GM21360 (cell line): Measurements from ENCODE around the gene GMIP.

Source experiments
- ATAC-seq: cut with Tn5 transposase; IDR thresholded peaks from one replicate; pipeline ENCODE4 v1.9.1; 2021; ENCODE audit warnings: mild to moderate bottlenecking, moderate library complexity; ENCODE audit not compliant: unreplicated experiment

GMIP gene

DNA sequence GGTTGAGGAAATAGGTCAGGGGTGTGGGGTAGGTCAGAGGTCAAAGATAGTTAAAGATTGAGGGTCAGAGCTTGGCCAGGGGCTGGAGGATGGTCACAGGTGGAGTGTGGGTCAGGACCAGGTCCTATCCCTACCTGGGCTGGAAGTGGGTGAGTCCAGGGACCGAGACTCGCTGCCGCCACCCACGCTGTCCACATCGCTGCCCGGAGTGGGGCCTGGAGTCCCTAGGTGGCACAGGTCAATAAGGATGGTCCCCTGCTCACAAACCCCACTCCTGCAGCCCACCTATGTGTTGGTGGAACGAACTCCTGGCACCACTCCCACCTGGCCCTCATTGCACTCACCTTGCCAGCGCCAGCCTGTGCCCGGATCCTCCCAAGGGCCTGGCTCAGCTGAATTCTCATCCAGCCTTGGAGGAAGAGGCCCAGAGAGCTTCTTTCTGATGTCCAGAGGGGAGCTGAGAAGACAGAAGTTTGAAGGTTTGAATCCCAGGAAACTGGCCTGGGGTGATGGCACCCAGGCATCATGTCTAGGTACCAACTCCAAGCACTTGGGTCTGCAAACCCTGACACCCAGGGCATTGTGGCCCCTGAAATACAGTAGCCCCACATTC lies 6.8 kb downstream of the GMIP start:
- no peak for ATAC-seq

DNA sequence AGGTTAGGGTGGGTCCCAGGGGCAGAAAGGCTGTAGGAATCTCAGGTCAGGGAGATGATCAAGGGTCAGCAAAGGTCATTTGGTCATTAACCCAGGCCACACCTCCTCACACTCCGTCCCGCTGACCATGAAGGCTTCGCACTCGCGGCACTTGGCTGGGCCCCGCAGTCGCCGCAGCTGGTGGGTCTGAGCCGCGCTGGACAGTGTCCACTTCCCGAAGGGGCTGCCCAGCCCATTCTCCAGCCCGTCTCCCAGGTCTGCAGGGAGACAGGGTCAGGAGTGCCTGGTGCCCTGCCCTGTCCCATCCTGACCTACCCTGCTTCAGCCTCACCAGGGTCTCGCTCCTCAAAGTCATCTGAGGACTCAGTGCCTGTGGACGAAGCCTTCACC lies 8.1 kb downstream of the GMIP start:
- ATAC-seq = no peak

DNA sequence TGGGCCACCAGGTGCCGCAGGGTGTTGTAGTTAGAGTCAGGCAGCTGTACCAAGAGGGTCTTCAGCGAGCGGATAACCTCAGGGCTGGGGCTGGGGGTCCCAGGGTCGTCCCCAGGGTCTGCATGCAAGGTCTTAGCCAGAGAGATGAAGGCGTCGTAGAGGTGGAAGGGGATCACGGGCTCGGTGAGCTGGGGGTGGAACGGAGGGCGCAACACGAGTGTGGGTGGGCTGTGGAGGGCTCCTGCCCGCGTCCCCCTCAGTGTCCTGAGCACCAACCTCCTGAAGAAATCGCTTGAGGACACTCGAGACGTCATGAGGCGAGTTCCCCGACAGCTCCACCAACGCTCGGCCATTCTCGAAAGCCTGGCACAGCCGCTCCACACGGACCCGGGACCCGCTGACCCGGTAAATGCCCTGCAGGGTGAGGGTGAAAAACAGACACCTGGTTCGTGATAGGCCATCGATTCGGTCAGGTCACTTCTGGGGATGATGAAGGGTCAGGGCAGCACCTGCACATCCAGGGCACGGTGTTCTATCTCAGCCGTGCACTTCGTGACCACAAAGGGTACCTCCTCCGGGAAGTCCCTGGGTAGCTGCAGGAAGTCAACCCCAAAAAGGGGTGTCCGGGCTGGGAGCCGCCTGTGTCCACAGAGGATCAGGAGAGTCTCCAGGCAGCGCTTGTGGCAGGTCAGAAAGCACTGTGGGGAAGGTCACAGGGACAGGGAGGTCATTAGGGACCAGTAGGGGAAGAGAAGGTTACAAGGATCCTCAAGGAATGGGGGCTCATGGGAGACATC lies 8.7 kb downstream of the GMIP start:
- no peak for ATAC-seq

DNA sequence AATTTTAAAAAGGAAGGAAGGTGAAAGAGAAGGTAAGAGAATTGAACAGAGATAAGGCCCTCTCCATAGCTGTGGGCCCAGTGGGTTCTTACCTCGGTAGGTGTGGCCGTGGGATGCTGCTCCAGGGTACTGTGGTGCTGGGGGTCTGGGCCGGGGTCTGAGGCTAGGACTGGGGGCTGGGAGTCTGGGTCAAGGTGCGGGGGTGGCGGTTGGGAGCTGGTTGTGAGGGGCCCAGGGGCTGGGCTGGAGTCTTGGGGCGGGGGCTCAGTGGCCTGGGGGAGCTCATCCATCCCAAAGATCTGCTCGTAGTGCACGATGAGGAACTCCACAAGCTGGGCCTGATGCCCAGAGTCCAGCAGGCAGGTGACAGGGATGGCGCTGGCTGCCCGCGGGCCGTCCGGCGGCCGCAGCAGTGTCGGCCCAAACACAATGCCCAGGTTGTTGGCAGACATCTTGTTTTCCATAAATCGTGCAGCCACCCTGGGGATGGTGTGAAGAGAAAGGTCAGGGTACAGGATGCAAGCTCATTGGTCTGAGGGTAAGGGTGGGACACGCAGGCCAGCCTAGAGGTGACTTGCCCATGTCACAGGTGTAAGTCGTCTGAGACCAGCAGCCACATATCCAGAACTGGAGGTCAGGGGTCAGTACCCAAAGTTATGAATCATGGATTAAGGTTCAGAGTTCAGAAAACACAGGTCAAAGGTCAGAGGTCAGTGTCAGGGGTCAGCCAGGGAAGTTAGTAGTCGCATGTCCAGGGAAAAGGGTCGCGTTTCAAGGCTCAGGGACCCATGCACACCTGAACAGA lies 9.5 kb downstream of the GMIP start:
- ATAC-seq = no peak

DNA sequence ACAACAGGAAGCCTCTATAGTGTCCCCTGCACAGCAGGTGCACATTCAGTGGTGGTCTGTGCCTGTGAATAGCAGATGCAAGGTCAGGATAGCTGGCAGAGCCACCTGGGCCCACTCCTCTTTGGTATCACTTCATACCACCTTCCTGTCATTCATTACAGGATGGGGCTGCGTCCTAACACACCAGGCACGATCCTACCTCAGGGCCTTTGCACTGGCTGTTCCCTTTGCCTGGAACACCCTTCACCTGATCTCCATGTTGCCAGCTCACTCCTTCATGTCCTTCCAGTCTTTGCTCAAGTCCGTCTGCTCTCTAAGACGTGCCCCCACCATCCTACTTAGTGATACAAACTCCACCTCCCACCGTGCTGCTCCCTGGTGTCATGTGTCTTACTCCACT lies 10.8 kb downstream of the GMIP start:
- no peak for ATAC-seq

DNA sequence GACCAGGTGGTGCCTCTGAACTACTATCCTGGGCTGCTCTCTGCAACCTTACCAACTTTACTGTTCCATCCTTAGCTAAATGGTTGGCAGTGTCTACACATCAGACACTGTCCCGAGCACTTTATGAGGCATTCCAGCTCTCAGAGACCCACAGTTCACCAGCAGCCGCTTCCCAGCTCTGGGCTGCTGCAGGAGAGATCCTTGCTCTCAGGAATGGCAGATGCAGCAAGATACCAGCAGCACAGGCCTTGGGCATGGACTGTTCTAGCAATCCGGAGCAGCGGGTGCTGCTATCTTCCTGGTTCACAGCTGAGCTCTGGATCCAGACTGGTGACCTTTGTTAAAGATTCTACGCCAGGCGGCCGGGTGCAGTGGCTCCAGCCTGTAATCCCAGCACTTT lies 12.1 kb downstream of the GMIP start:
- no peak for ATAC-seq

DNA sequence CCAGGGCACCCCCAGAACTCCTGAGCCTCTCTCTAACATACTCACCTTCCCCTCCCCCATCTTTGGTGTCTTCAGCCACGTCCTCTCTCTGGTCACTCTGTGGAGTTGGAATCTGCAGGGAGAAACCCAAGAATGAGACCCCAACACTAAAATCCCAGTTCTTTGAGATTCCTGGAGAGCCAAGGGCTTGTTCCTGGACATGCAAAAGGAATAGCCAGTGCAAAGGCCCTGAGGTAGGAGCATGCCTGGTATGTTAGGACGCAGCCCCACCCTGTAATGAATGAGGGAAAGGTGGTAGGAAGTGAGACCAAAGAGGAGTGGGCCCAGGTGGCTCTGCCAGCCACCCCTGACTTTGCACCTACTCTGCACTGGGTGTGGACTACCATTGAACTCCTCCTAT lies 13.0 kb downstream of the GMIP start:
- no peak for ATAC-seq

DNA sequence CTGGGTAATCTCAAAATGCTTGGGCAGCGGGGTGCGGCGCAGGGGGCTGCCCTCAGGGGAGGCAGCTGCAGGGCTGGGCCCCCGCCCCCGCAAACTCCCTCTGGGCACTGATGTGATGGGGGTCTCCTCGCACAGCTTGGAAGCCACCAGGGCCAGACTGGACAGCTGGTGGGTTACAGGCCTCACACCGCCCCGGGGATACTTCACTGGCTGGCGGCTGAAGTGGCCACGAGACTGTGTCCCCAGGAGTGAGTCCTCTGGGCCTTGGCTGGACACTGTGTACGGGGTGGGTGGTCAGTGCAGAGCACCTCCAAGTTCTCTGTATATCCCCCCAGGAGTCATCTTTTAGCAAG lies 13.4 kb downstream of the GMIP start:
- no peak for ATAC-seq

DNA sequence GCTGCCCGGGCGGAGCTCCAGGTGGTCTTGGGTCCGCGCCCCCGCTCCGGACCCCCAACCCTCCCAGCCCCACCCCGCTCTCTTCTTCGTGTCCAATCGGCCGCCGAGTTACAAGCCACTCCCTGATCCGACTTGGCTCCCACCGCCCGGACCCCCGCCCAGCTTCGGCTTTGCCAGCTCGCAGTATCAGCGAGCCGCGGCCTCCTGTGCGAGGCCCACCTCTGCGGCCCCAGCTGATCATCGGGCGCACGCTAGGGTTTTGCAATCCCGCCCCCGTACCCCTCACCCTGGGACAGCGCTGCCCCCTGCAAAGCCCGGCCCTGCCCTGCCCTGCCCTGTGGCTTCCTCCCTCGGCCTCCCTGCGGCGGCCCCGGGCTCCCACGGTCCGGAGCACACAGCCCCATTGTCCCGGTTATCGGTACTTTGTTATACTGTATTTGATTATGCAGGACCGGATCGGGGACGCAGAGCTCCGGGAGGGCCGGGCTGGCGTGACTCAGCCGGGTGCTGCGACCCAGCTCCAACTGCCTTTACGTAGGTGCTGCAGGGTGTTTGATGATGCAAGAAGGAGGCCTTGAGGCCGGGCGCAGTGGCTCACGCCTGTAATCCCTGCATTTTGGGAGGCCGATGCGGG lies 14.8 kb downstream of the GMIP start:
- ATAC-seq = no peak

DNA sequence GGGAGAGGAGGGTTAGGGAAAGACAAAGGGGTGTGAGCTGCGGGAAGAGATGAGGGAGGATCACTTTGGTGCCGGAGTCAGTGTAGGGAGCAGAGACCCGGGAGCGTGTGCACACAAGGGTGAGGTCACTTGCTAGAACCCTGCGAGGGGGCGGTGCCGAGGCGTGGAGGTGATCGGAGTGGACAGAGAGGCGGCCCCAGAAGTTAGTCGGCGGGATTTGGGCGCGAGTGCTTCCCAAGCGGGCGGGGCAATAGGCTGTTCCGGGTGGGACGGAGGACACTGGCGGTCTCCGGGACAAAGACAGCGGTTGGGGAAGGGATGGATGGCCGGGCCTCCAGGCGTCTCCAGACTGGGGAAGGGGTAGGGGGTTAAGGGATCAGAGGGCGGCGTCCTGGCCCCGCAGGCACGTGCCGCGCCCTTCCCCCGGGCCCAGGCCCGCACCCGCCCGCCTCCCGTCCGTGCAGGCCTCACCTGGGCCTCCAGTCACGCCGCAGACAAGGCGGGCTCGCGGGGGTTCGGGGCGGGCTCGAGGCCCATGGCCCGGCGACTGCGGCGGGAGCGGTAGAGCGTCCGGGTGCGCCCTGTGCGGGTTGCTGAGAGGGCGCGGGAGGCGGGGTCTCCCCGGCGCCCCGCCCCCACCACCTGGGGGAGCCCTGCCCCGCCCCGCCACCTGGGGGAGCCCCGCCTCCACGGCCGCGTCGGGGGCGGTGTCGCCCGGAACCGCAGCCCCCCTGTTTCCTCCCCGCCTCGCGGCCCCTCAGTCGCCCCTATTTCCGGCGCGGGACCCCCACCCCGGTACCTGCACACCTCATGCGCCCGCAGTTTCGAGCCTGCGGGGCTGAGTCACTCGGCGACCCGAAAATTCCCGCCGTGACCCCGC lies 15.6 kb downstream of the GMIP start, which contains the start of gene LPAR2:
LPAR2 (minus strand) TSS at position 600 of the 880 bp plus-strand sequence. CDS start 945 bp downstream, outside the sequence.
- peak; percentile 57 for ATAC-seq

DNA sequence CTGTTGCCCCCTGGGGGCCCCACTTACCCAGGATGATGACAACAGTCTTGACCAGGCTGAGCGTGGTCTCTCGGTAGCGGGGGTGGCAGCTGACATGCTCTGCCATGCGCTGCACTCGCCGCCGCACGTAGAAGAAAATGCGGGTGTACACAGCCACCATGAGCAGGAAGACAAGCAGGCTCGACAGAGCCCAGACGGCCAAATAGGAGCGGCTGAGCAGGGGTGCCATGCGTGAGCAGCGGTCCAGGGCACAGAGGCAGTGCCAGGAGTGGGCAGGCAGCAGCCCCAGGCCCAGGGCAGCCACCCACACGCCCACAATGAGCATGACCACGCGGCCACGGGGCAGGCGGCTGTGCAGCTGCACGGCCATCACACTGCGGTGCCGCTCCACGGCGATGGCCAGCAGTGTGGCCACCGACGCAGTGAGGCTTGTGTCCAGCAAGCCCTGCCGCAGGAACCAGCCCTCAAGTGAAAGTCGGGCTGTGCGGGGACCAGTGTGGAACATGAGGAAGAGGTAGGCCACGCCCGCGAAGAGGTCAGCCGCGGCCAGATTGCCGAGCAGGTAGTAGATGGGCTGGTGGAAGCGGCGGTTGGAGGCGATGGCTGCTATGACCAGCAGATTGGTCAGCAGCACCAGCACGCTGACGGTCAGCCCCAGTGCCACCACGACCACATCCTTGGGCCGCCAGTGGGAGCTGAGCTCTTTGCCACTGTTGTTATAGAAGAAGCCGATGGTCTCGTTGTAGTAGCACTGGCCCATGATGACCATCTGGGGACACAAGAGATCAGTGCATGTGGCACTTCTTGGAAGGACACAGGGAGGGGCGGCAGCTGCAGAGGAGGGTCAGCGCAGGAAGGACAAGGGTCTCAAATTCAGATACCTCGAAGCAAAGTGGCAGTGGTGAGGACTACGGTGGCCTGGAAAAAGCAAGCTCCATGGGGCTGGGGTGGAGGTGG lies 16.7 kb downstream of the GMIP start:
- ATAC-seq = no peak

DNA sequence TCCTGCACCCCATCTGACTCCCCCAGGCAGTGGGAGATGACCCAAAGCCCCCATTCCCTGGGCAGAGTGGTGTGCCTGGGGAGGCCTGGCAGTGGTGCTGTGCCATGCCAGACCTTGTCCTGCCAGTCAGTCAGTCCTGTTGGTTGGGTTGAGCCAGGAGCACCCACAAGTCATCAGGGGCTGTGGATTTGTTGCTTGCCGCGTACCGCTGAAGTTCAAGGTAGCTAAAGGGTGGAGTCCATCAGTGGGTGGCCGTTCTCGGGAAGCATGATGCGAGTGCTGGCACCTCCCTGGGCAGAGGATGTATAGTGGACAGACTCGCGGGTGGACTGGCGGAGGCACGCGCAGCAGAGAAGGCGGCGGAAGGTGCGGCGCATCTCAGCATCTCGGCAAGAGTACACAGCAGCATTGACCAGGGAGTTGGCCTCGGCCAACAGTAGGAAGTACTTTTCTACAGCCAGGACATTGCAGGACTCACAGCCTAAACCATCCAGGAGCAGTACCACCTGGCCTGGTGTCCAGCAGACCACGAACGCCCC lies 19.4 kb downstream of the GMIP start:
- ATAC-seq = no peak

DNA sequence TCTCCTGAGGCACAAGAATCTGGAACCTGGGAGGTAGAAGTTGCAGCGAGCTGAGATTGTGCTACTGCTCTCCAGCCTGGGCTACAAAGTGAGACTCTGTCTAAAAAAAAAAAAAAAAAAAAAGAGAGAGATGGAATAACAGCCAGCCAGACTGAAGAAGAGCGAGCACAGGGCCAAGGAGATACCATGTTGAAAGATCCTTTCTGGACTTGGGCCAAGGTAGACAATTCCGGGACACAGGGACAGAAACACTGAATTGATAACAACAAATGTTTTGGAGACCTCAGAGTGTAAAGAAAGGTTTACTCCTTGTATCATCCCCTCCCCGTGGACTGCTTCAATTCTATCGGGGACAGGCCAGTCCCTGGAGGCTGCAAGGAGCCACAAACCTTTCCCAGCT lies 20.1 kb downstream of the GMIP start:
- ATAC-seq = no peak

DNA sequence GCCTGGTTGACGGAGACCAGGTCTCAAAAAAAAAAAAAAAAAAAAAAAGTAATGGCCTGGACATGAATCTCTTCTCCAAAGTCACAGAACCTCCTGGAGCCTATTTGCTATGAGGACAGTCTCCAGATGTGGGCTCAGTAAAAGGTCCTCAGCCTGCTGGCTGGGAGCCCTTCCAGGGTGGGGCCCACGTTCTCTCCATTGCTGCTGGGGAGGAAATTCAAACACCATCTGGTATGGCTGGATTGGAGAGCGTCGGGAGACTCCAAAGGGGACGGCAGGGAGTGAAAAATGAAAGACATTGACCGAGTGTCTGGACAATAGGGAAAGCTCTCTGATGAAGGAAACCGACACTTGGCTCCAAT lies 23.6 kb downstream of the GMIP start:
- ATAC-seq = no peak

DNA sequence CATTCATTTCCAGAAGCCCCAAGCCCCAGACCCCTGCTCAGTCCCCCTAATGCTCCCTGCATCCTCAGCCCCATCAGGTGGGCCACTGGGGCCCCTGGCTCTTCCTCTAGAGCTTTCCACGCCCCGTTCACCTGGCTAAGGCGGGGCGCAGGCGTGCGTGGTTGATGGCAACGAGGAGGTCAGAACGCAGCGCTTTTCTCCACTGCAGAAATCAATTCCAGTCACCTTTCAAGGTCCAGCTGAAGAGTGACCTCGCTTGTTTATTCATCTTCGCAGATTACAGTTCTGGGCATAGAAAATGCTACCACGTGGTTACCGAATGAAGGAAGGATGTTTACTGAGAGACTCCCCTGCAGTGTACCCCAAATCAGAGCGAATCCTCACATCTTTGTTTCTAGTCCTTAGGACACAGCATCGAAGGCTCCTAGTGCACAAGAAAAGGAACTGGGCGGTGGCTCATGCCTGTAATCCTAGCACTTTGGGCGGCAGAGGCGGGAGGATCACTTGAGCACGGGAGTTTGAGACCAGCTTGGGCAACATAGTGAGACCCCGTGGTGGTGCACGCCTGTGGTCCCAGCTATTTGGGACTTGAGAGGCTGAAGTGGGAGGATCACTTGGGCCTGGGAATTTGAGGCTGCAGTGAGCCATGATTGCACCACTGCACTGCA lies 24.1 kb downstream of the GMIP start:
- ATAC-seq = no peak

DNA sequence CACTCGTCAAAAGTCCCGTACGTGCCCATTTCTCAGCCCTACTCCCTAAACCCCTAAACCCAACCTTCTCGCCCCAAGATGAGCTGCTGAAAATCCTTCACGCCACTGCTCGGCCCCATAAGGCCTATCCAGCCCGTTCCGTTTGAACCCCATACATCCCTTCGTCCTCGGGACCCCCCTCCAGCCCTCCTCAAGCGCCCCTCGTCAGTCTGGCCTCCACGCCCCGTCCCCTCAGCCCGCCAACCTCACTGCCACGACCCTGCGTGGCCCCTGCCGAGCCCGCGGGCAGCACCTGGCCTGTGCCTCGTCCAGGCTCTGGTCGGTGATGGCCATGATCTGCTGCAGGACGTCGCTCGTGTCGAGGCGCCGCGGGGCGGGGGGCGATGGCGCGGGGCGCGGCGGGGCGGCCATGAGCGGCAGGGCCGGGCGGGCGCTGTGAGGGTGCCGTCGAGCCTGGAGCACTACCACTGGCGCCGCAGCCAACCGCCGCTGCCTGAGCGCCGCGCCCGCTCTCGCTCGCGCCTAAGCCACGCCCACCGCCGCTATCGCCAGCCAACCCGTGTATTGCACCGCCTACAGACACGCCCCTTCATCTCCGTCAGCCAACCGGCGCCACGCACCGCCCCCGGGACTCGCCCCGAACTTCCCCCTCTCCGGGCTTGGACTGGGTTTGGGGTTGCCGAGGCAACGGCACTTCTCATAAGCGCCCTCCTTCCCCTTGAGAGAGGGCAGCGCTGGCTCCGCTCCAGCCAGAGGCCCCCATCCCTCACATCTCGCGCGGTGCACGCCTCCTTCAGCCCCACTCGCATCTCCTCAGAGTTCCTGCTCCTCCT lies 25.0 kb downstream of the GMIP start, which contains the start of gene PBX4:
PBX4 (minus strand) TSS at position 469 of the 833 bp plus-strand sequence; CDS start at position 411, 58 bp downstream.
- ATAC-seq = peak; percentile 93

DNA sequence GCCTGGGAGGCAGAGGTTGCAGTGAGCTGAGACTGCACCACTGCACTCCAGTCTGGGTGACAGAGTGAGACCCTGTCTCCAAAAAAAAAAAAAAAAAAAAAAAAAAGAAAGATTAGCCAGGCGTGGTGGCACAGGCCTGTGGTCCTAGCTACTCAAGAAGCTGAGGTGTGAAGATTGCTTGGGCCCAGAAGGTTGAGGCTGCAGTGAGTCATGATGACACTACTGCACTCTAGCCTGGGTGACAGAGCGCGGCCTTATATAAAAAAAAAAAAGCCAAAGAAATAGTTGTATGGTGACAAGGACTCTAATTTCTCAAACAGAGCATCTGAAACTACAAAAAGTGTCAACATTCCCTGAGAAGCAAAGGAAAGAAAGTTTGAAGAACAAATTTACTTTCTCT lies 28.4 kb downstream of the GMIP start:
- no peak for ATAC-seq

DNA sequence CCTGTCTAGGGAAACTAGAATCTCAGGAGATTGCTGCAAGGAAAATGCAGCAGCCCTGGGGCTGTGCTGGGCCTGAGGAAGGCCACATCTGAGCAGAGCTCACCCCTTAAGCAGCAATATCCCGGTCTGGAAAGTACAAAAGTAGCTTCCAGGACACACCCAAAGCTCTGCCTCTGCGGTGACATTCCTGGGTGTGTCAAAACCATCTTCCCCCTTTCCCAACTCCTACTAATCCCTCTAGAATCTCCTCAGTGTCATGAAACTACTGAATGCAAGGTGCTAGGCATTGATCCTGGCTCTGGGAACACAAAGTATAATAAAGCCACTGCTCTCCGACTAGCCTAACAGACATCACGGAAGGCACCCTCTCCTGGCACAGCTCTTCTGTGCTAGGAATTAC lies 30.0 kb downstream of the GMIP start:
- no peak for ATAC-seq
